Lower leg skin (tissue), 3 donors: ENCODE data around the gene DRGX.

ENCODE experiments used
- CTCF ChIP-seq, 3 donors: fragments of 450-650 bp; IDR thresholded peaks; one replicate each; pipeline ENCODE4 v1.5.1; 2016; ENCODE audit warnings: antibody characterized with exemption in 3 of 3, mild to moderate bottlenecking in 3 of 3, moderate library complexity in 2 of 3
- POLR2A ChIP-seq, 2 donors: fragments of 450-650 bp; IDR thresholded peaks; one replicate each; pipeline ENCODE4 v1.6.1; 2016 to 2017; ENCODE audit warnings: antibody characterized with exemption in 2 of 2, mild to moderate bottlenecking in 1 of 2, moderate library complexity in 1 of 2

- no peak for TF ChIP-seq CTCF (IDR thresholded peaks at IDR 0.05)
- TF ChIP-seq POLR2A (IDR thresholded peaks at IDR 0.05) = no peak
These were observed 77.9 kb downstream of the DRGX start for GRCh38 chr10:49318028-49318427.
